ENCODE data around the gene TMEM53.

TMEM53 gene

GRCh38 chr1:44696789-44697345 lies 22.6 kb upstream of the TMEM53 start:
- DNase-seq (ENCODE audit: low read depth) = no peak

GRCh38 chr1:44696101-44696500 lies 21.8 kb upstream of the TMEM53 start:
- DNase-seq (ENCODE audit: low read depth) = no peak

- no peak for DNase-seq (ENCODE audit: low read depth)
Measured at GRCh38 chr1:44695671-44696070, 21.4 kb upstream of the TMEM53 start.

- no peak for DNase-seq (ENCODE audit: low read depth)
Measured at GRCh38 chr1:44694863-44695478, 20.7 kb upstream of the TMEM53 start.

- DNase-seq (ENCODE audit: low read depth) = no peak
Measured at GRCh38 chr1:44693900-44694299, 19.6 kb upstream of the TMEM53 start.

- no peak for DNase-seq (ENCODE audit: low read depth)
Measured at GRCh38 chr1:44693159-44693558, 18.9 kb upstream of the TMEM53 start.

- DNase-seq (ENCODE audit: low read depth) = no peak
Measured at GRCh38 chr1:44689447-44689765, 15.1 kb upstream of the TMEM53 start.

- DNase-seq (ENCODE audit: low read depth) = no peak
Measured at GRCh38 chr1:44688760-44689446, 14.6 kb upstream of the TMEM53 start.

- DNase-seq (ENCODE audit: low read depth) = no peak
Measured at GRCh38 chr1:44685881-44686280, 11.6 kb upstream of the TMEM53 start.

- DNase-seq (ENCODE audit: low read depth) = no peak
Measured at GRCh38 chr1:44685218-44685617, 10.9 kb upstream of the TMEM53 start.

- no peak for DNase-seq (ENCODE audit: low read depth)
Measured at GRCh38 chr1:44684525-44684924, 10.2 kb upstream of the TMEM53 start.

GRCh38 chr1:44682883-44683265 lies 8.6 kb upstream of the TMEM53 start:
- DNase-seq (ENCODE audit: low read depth) = no peak

GRCh38 chr1:44681905-44682882 lies 7.9 kb upstream of the TMEM53 start:
- no peak for DNase-seq (ENCODE audit: low read depth)

- DNase-seq (ENCODE audit: low read depth) = no peak
Measured at GRCh38 chr1:44679468-44679867, 5.2 kb upstream of the TMEM53 start.

GRCh38 chr1:44678626-44679025 lies 4.3 kb upstream of the TMEM53 start:
- no peak for DNase-seq (ENCODE audit: low read depth)

GRCh38 chr1:44678120-44678519 lies 3.8 kb upstream of the TMEM53 start:
- DNase-seq (ENCODE audit: low read depth) = no peak

- DNase-seq (ENCODE audit: low read depth) = peak; percentile 24
Measured at GRCh38 chr1:44677201-44677766, 3.0 kb upstream of the TMEM53 start.

GRCh38 chr1:44676484-44677200 lies 2.4 kb upstream of the TMEM53 start:
- peak; percentile 76 for DNase-seq (ENCODE audit: low read depth)

- DNase-seq (ENCODE audit: low read depth) = no peak
Measured at GRCh38 chr1:44675186-44675585, 905 bp upstream of the TMEM53 start.

GRCh38 chr1:44673675-44674112 lies 587 bp downstream of the TMEM53 start:
- DNase-seq (ENCODE audit: low read depth) = no peak

GRCh38 chr1:44672961-44673674 lies 1.2 kb downstream of the TMEM53 start:
- no peak for DNase-seq (ENCODE audit: low read depth)

Measured in HS-5 (cell line).